T follicular helper cell (primary cell): ENCODE measurements around the gene SHISA4.
"Not testable (repeated sequence)": the region's sequence is repeated elsewhere in the genome, so short reads cannot be mapped to it uniquely, and the experiment has no call there.

ENCODE experiments used
- DNase-seq: peaks from one replicate; pipeline ENCODE4 v3.0.0-alpha.2; 2020; ENCODE audit warnings: low read depth

Gene SHISA4

GRCh38 chr1:201898240-201898894, 9.7 kb downstream of the SHISA4 start:
- no peak for DNase-seq

GRCh38 chr1:201898992-201899391, 10.3 kb downstream of the SHISA4 start:
- no peak for DNase-seq

GRCh38 chr1:201899683-201900429, 11.2 kb downstream of the SHISA4 start:
- no peak for DNase-seq

GRCh38 chr1:201900476-201900875, 11.8 kb downstream of the SHISA4 start:
- no peak for DNase-seq

GRCh38 chr1:201901036-201901435, 12.3 kb downstream of the SHISA4 start:
- not testable (repeated sequence) for DNase-seq

GRCh38 chr1:201902198-201902597, 13.5 kb downstream of the SHISA4 start:
- DNase-seq, result no peak

- DNase-seq, result no peak
Observed at GRCh38 chr1:201903135-201903534, 14.4 kb downstream of the SHISA4 start.

GRCh38 chr1:201904579-201904978, 15.9 kb downstream of the SHISA4 start:
- no peak for DNase-seq

- no peak for DNase-seq
Observed at GRCh38 chr1:201905234-201905890, 16.7 kb downstream of the SHISA4 start.

- DNase-seq, result no peak
Observed at GRCh38 chr1:201906336-201906735, 17.6 kb downstream of the SHISA4 start.

- no peak for DNase-seq
Observed at GRCh38 chr1:201907621-201908020, 18.9 kb downstream of the SHISA4 start.

GRCh38 chr1:201911826-201912571, 23.3 kb downstream of the SHISA4 start:
- DNase-seq, result no peak

GRCh38 chr1:201912832-201913231, 24.1 kb downstream of the SHISA4 start:
- DNase-seq, result no peak

GRCh38 chr1:201914456-201915235, 25.9 kb downstream of the SHISA4 start:
- no peak for DNase-seq

GRCh38 chr1:201916649-201917249, 28.1 kb downstream of the SHISA4 start:
- no peak for DNase-seq

- no peak for DNase-seq
Observed at GRCh38 chr1:201917362-201918033, 28.8 kb downstream of the SHISA4 start.

- DNase-seq, result no peak
Observed at GRCh38 chr1:201918343-201918742, 29.6 kb downstream of the SHISA4 start.

- no peak for DNase-seq
Observed at GRCh38 chr1:201921952-201922558, 33.4 kb downstream of the SHISA4 start.

- DNase-seq, result no peak
Observed at GRCh38 chr1:201925301-201925567, 36.5 kb downstream of the SHISA4 start.

- no peak for DNase-seq
Observed at GRCh38 chr1:201925981-201926645, 37.4 kb downstream of the SHISA4 start.
